Fibroblast of peridontal ligament (primary cell): ENCODE measurements around the gene SLC29A1.
"Not testable (repeated sequence)": the region's sequence is repeated elsewhere in the genome, so short reads cannot be mapped to it uniquely, and the experiment has no call there.

Experiments used
- DNase-seq: peaks from one replicate; pipeline ENCODE4 v3.0.0-alpha.2; 2010; ENCODE audit errors: extremely low read depth

Gene SLC29A1

GRCh38 chr6:44223319-44224028, at the start of gene SLC29A1:
Gene SLC29A1 (plus strand): TSS chr6:44223595. CDS start chr6:44227314, 3,719 bp downstream.
- DNase-seq, result no peak

- no peak for DNase-seq
These were observed 47.1 kb upstream of the SLC29A1 start for GRCh38 chr6:44176130-44176761.

- DNase-seq, result no peak
These were observed 46.5 kb upstream of the SLC29A1 start for GRCh38 chr6:44176762-44177509.

GRCh38 chr6:44177691-44178423, 45.5 kb upstream of the SLC29A1 start:
- peak; percentile 66 for DNase-seq

GRCh38 chr6:44178424-44179071, 44.8 kb upstream of the SLC29A1 start:
- DNase-seq, result no peak

- no peak for DNase-seq
These were observed 44.3 kb upstream of the SLC29A1 start for GRCh38 chr6:44179072-44179536.

- DNase-seq, result no peak
These were observed 43.7 kb upstream of the SLC29A1 start for GRCh38 chr6:44179648-44180047.

GRCh38 chr6:44180406-44180805, 43.0 kb upstream of the SLC29A1 start:
- DNase-seq, result no peak

- DNase-seq, result no peak
These were observed 42.5 kb upstream of the SLC29A1 start for GRCh38 chr6:44180886-44181285.

GRCh38 chr6:44181784-44182183, 41.6 kb upstream of the SLC29A1 start:
- not testable (repeated sequence) for DNase-seq

- DNase-seq, result no peak
These were observed 40.4 kb upstream of the SLC29A1 start for GRCh38 chr6:44182911-44183390.

GRCh38 chr6:44183783-44184182, 39.6 kb upstream of the SLC29A1 start:
- DNase-seq, result no peak

GRCh38 chr6:44185356-44185755, 38.0 kb upstream of the SLC29A1 start:
- DNase-seq, result not testable (repeated sequence)

- DNase-seq, result no peak
These were observed 37.3 kb upstream of the SLC29A1 start for GRCh38 chr6:44185953-44186634.

- DNase-seq, result no peak
These were observed 36.8 kb upstream of the SLC29A1 start for GRCh38 chr6:44186635-44187025.

GRCh38 chr6:44188819-44189218, 34.6 kb upstream of the SLC29A1 start:
- no peak for DNase-seq

GRCh38 chr6:44189257-44189656, 34.1 kb upstream of the SLC29A1 start:
- DNase-seq, result no peak

GRCh38 chr6:44190715-44191114, 32.7 kb upstream of the SLC29A1 start:
- DNase-seq, result no peak

GRCh38 chr6:44192428-44193041, 30.9 kb upstream of the SLC29A1 start:
- no peak for DNase-seq

- DNase-seq, result no peak
These were observed 30.0 kb upstream of the SLC29A1 start for GRCh38 chr6:44193307-44193910.
